Spleen (tissue), 7 donors: ENCODE data around the gene PDCD11.
"Not testable (repeated sequence)": the region's sequence is repeated elsewhere in the genome, so short reads cannot be mapped to it uniquely, and the experiment has no call there.

Experiments used
- CTCF ChIP-seq, 11 experiments: fragments of 200-600 bp in 7 of 11; fragments of 450-650 bp in 4 of 11; sonication (generic) in 4 of 11; IDR thresholded peaks in 8 of 11; conservative IDR thresholded peaks in 3 of 11; 1 replicate in 7 of 11; 2 replicates in 4 of 11; pipeline versions ENCODE4 v1.4.0 to v1.8.0; 2016 to 2021; ENCODE audit warnings: antibody characterized with exemption in 11 of 11, inconsistent platforms in 4 of 11, mild to moderate bottlenecking in 1 of 11
- POLR2A ChIP-seq, 3 donors: fragments of 450-650 bp; IDR thresholded peaks; one replicate each; pipeline ENCODE4 v1.5.1; 2017; ENCODE audit warnings: antibody characterized with exemption in 3 of 3, mild to moderate bottlenecking in 1 of 3
- POLR2AphosphoS5 ChIP-seq, 3 donors: sonication (generic); formaldehyde crosslinking; IDR thresholded peaks; one replicate each; pipeline ENCODE4 v1.5.1; 2017; ENCODE audit warnings: antibody characterized with exemption in 3 of 3
- donor health status: DM: no; HTN: no; CAD: no; lungs with moderate emphysema.
- donor health status: DM: no; HTN: no; CAD: no.
- donor health status: DM: no; HTN: no; CAD: no.

- TF ChIP-seq CTCF (IDR thresholded peaks at IDR 0.05 in 8 of 11, conservative IDR thresholded peaks at IDR 0.05 in 3 of 11); POLR2A (IDR thresholded peaks at IDR 0.05); POLR2AphosphoS5 (IDR thresholded peaks at IDR 0.05): not testable (repeated sequence)
Measured at GRCh38 chr10:103359493-103359892, 36.9 kb upstream of the PDCD11 start.
